ENCODE data around the gene CFAP45.

DNA sequence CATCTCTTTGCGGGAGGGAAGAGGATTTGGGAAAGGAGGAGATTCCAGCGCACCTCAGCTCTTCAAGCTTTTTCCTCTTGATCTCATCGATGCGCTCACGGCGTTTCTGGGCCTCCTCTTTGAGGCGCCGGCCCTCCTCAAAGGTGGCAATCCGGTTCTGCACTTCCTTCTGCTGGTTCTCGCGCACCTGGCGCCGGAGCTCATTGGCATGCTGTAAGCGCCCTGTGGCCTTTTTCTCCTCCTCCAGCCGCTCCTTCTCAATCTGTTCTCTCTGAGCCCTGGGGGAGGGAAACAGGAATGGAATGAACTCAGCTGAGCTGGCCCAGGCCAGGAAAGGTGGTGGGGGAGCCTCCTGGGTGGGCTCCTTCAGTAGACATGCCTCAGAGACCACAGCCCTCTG lies 27.1 kb downstream of the CFAP45 start:
- TF ChIP-seq, protein P1, sequence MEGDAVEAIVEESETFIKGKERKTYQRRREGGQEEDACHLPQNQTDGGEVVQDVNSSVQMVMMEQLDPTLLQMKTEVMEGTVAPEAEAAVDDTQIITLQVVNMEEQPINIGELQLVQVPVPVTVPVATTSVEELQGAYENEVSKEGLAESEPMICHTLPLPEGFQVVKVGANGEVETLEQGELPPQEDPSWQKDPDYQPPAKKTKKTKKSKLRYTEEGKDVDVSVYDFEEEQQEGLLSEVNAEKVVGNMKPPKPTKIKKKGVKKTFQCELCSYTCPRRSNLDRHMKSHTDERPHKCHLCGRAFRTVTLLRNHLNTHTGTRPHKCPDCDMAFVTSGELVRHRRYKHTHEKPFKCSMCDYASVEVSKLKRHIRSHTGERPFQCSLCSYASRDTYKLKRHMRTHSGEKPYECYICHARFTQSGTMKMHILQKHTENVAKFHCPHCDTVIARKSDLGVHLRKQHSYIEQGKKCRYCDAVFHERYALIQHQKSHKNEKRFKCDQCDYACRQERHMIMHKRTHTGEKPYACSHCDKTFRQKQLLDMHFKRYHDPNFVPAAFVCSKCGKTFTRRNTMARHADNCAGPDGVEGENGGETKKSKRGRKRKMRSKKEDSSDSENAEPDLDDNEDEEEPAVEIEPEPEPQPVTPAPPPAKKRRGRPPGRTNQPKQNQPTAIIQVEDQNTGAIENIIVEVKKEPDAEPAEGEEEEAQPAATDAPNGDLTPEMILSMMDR (IDR thresholded peaks at IDR 0.05): no peak
- no peak for TF ChIP-seq EZH2 (IDR thresholded peaks at IDR 0.05; ENCODE audit: borderline replicate concordance, insufficient read depth, low read depth, low read length, poor library complexity, severe bottlenecking)
